ENCODE data around the gene ABCA10. TPM values are rescaled to one million over a fixed set of nuclear protein-coding genes. Genes with fewer than 3 reads are reported as not detected.

The ABCA10 gene
- polyA plus RNA-seq, 2 of the 4 experiments (the other 2 are of a cell fraction) = 0.22 to 0.66 TPM

DNA sequence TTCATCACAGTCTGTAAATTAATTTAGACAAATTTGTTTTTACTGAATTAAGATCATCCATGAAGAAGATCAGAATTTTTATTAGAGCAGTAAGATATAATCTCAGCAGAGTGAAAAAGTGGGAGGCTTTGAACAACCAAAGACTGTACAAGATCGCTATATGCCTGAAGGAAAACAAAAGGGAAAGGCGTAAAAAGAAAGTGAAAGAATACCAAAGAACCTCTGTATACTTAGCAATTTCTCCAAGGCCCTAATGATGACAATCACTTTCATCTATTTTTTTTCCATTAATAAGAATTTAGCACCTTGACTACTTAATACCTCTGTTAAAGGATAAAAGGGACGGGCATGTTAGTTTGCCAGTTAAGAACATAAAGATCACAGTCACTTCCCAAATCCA is 38.6 kb upstream of the ABCA10 start:
- POLR2A ChIA-PET = no interaction called here

DNA sequence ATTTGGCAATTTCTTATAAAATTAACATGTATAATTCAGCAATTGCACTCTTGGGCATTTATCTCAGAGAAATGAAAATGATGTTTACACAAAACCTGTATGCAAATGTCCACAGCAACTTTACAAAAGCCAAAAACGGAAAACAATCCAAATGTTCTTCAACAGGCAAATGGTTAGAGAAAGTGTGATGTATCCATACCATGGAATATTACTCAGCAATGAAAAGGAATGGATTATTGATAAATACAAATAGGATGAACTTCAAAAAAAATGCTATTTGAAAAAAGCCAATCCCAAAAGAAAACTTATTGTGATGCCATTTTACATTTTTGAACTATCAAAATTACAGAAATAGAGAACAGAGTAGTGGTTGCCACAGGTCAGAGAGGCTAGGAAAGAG is 37.2 kb upstream of the ABCA10 start:
- peaks cover 25% of the 10 kb centered on the region for H3K4me1 ChIP-seq
- H3K4me3 ChIP-seq = no peak overlapping the region
- no peak overlapping the region for H3K4me2 ChIP-seq
- H3K9me3 ChIP-seq = no peaks in the 10 kb centered on the region
- no peak overlapping the region for H3K27ac ChIP-seq
- DNase-seq (ENCODE audit: low read depth in 1 of 2, low spot score in 1 of 2) = no peak
- CTCF ChIA-PET = interaction anchor here (1.2 kb wide), 1 partner anchor 59 kb away, joined by 3 read pairs; no protein-coding TSS in a partner anchor
- TF ChIP-seq EHMT2 (IDR thresholded peaks at IDR 0.05; ENCODE audit: low read depth) = no peak
- TF ChIP-seq ZFP36 (IDR thresholded peaks at IDR 0.05; ENCODE audit: borderline replicate concordance, partially characterized antibody) = no peak
- TF ChIP-seq, protein P1, sequence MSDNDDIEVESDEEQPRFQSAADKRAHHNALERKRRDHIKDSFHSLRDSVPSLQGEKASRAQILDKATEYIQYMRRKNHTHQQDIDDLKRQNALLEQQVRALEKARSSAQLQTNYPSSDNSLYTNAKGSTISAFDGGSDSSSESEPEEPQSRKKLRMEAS (IDR thresholded peaks at IDR 0.05) = no peak
- POLR2A ChIA-PET = no interaction called here
- no peak for ATAC-seq
- WGBS (ENCODE audit: missing lambda C conversion rate) = 59% methylated on average over 1 of the region's 1 CpG
- FAIRE-seq = no peak

More for the DNA sequence above, 38.6 kb upstream of the ABCA10 start:
- DNase-seq (ENCODE audit: low read depth in 1 of 2, low spot score in 1 of 2) (no peak), FAIRE-seq (no peak), ATAC-seq (no peak)
- CTCF ChIA-PET = no interaction called here
- Histone ChIP-seq H3K4me1 (peaks cover 25% of the 10 kb centered on the region), H3K4me2 (peak overlapping the region; percentile 74), H3K4me3 (no peak overlapping the region; the same call in 2 of the 3 replicates), H3K27ac (peak overlapping the region; percentile 13 to 32; a peak in 4 of 6 replicates), H3K9me3 (no peaks in the 10 kb centered on the region)
- TF ChIP-seq, protein P2, sequence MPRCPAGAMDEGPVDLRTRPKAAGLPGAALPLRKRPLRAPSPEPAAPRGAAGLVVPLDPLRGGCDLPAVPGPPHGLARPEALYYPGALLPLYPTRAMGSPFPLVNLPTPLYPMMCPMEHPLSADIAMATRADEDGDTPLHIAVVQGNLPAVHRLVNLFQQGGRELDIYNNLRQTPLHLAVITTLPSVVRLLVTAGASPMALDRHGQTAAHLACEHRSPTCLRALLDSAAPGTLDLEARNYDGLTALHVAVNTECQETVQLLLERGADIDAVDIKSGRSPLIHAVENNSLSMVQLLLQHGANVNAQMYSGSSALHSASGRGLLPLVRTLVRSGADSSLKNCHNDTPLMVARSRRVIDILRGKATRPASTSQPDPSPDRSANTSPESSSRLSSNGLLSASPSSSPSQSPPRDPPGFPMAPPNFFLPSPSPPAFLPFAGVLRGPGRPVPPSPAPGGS (IDR thresholded peaks at IDR 0.05) = no peak
- 49% methylated on average over 3 of the region's 3 CpGs for WGBS (ENCODE audit: missing lambda C conversion rate)

- CTCF ChIA-PET = interaction anchor here (1.2 kb wide), 1 partner anchor 9 kb away, joined by 4 read pairs; no protein-coding TSS in a partner anchor
- TF ChIP-seq JUNB (IDR thresholded peaks at IDR 0.05) (no peak), RFX5 (IDR thresholded peaks at IDR 0.05) (no peak), MAZ (IDR thresholded peaks at IDR 0.05; ENCODE audit: borderline replicate concordance, low read depth, low read length) (no peak), SREBF2 (IDR thresholded peaks at IDR 0.05) (no peak), E2F6 (IDR thresholded peaks at IDR 0.05; ENCODE audit: borderline replicate concordance, low read depth) (no peak), HMGXB4 (CRISPR knock-in tag; IDR thresholded peaks at IDR 0.05; ENCODE audit: borderline replicate concordance) (no peak), TFCP2L1 (CRISPR knock-in tag; IDR thresholded peaks at IDR 0.05) (no peak), KDM1A (IDR thresholded peaks at IDR 0.05; ENCODE audit: low read depth) (no peak), ZNF302 (CRISPR knock-in tag; IDR thresholded peaks at IDR 0.05) (no peak), PHF8 (IDR thresholded peaks at IDR 0.05; ENCODE audit: borderline replicate concordance, low read depth) (no peak), MAFK (IDR thresholded peaks at IDR 0.05; ENCODE audit: partially characterized antibody) (no peak)
- TF ChIP-seq, protein P3, sequence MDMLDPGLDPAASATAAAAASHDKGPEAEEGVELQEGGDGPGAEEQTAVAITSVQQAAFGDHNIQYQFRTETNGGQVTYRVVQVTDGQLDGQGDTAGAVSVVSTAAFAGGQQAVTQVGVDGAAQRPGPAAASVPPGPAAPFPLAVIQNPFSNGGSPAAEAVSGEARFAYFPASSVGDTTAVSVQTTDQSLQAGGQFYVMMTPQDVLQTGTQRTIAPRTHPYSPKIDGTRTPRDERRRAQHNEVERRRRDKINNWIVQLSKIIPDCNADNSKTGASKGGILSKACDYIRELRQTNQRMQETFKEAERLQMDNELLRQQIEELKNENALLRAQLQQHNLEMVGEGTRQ (IDR thresholded peaks at IDR 0.05) = no peak
- FAIRE-seq (no peak), DNase-seq (ENCODE audit: low read depth in 1 of 2, low spot score in 1 of 2) (no peak), ATAC-seq (no peak)
- Histone ChIP-seq H3K27ac (no peak overlapping the region), H3K4me3 (no peak overlapping the region), H3K4me2 (no peak overlapping the region), H3K9me3 (no peaks in the 10 kb centered on the region), H3K4me1 (no peaks in the 10 kb centered on the region)
- POLR2A ChIA-PET = no interaction called here
- WGBS (ENCODE audit: missing lambda C conversion rate) = 43% methylated on average over 1 of the region's 1 CpG
These were observed 25.6 kb upstream of the ABCA10 start for GRCh38 chr17:69254187-69254586.
